ENCODE results near the gene MAML3.

The MAML3 gene

DNA sequence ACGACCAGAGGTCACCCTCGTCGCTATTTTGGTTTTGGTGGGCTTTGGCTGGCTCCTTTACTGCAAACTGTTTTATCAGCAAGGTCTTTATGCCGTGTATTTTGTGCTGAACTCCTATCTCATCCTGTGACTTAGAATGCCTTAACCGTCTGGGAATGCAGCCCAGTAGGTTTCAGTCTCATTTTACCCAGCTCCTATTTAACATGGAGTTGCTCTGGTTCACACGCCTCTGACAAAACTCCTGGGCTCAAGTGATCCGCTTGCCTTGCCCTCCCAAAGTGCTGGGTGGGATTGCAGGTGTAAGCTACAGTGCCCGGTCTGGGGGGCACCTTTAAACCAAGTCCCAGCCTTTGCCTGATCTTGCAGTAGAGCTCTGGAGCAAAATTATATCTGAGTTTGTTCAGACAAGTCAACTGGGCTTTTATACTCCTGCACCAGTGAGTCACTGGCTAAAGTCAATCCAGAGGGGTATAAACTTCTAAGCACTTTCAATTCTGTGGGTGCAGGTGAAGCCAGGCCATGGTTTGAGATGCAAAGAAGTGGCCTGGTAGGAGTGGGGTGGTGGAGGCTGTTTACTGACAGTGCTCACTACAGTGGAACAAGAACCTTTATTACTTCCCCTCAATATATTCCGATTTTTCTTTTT, 438.1 kb downstream of the MAML3 start:
- Histone ChIP-seq H3K4me1 (no peaks in the 10 kb centered on the region), H3K4me2 (ENCODE audit: low read length) (no peak overlapping the region), H2AFZ (no peak overlapping the region), H3K9ac (no peak overlapping the region), H3K4me3 (ENCODE audit: low read depth, low read length) (no peak overlapping the region), H3K79me2 (no peaks in the 10 kb centered on the region), H3K36me3 (ENCODE audit: control insufficient read depth, insufficient read depth, low read length) (no peaks in the 10 kb centered on the region), H3K27me3 (ENCODE audit: control insufficient read depth, insufficient read depth, low read length) (no peaks in the 10 kb centered on the region), H3K27ac (no peak overlapping the region), H3K9me3 (ENCODE audit: control insufficient read depth, low read length) (no peaks in the 10 kb centered on the region)
- TF ChIP-seq, protein P1, sequence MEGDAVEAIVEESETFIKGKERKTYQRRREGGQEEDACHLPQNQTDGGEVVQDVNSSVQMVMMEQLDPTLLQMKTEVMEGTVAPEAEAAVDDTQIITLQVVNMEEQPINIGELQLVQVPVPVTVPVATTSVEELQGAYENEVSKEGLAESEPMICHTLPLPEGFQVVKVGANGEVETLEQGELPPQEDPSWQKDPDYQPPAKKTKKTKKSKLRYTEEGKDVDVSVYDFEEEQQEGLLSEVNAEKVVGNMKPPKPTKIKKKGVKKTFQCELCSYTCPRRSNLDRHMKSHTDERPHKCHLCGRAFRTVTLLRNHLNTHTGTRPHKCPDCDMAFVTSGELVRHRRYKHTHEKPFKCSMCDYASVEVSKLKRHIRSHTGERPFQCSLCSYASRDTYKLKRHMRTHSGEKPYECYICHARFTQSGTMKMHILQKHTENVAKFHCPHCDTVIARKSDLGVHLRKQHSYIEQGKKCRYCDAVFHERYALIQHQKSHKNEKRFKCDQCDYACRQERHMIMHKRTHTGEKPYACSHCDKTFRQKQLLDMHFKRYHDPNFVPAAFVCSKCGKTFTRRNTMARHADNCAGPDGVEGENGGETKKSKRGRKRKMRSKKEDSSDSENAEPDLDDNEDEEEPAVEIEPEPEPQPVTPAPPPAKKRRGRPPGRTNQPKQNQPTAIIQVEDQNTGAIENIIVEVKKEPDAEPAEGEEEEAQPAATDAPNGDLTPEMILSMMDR (IDR thresholded peaks at IDR 0.05) = no peak

GRCh38 chr4:139712882-139713281, 441.1 kb downstream of the MAML3 start:
- Histone ChIP-seq H3K9ac (no peak overlapping the region), H3K4me3 (ENCODE audit: low read depth, low read length) (no peak overlapping the region), H3K4me2 (ENCODE audit: low read length) (no peak overlapping the region), H3K9me3 (ENCODE audit: control insufficient read depth, low read length) (no peaks in the 10 kb centered on the region), H3K79me2 (no peaks in the 10 kb centered on the region), H3K4me1 (no peaks in the 10 kb centered on the region), H2AFZ (no peak overlapping the region), H3K27ac (no peak overlapping the region), H3K27me3 (ENCODE audit: control insufficient read depth, insufficient read depth, low read length) (no peaks in the 10 kb centered on the region), H3K36me3 (ENCODE audit: control insufficient read depth, insufficient read depth, low read length) (no peaks in the 10 kb centered on the region)
- TF ChIP-seq, protein P1 (IDR thresholded peaks at IDR 0.05) = no peak

DNA sequence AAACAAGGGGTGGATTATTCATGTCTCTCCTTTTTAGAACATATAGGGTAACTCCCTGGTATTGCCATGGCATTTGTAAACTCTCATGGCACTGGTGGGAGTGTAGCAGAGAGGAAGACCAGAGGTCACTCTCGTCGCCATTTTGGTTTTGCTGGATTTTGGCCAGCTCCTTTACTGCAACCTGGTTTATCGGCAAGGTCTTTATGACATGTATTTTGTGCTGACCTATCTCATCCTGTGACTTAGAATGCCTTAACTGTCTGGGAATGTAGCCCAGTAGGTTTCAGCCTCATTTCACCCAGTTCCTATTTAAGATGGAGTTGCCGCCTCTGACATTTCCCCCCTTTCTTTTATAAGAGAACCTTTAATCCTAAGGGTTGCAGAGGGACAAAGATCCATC, 442.5 kb downstream of the MAML3 start:
- no peaks in the 10 kb centered on the region for H3K9me3 ChIP-seq (ENCODE audit: control insufficient read depth, low read length)
- no peaks in the 10 kb centered on the region for H3K4me1 ChIP-seq
- no peaks in the 10 kb centered on the region for H3K79me2 ChIP-seq
- H3K27me3 ChIP-seq (ENCODE audit: control insufficient read depth, insufficient read depth, low read length) = no peaks in the 10 kb centered on the region
- no peak overlapping the region for H2AFZ ChIP-seq
- TF ChIP-seq, protein P1 (IDR thresholded peaks at IDR 0.05) = no peak
- H3K27ac ChIP-seq = no peak overlapping the region
- no peaks in the 10 kb centered on the region for H3K36me3 ChIP-seq (ENCODE audit: control insufficient read depth, insufficient read depth, low read length)
- H3K4me3 ChIP-seq (ENCODE audit: low read depth, low read length) = no peak overlapping the region
- H3K4me2 ChIP-seq (ENCODE audit: low read length) = no peak overlapping the region
- no peak overlapping the region for H3K9ac ChIP-seq

- H3K4me3 ChIP-seq (ENCODE audit: low read depth, low read length) = no peak overlapping the region
- no peak overlapping the region for H3K4me2 ChIP-seq (ENCODE audit: low read length)
- no peaks in the 10 kb centered on the region for H3K79me2 ChIP-seq
- H3K36me3 ChIP-seq (ENCODE audit: control insufficient read depth, insufficient read depth, low read length) = no peaks in the 10 kb centered on the region
- no peak overlapping the region for H3K27ac ChIP-seq
- H3K4me1 ChIP-seq = no peaks in the 10 kb centered on the region
- H3K27me3 ChIP-seq (ENCODE audit: control insufficient read depth, insufficient read depth, low read length) = no peaks in the 10 kb centered on the region
- TF ChIP-seq, protein P1 (IDR thresholded peaks at IDR 0.05) = no peak
- no peak overlapping the region for H2AFZ ChIP-seq
- H3K9me3 ChIP-seq (ENCODE audit: control insufficient read depth, low read length) = no peaks in the 10 kb centered on the region
- no peak overlapping the region for H3K9ac ChIP-seq
Measured at GRCh38 chr4:139710073-139710472, 443.9 kb downstream of the MAML3 start.

DNA sequence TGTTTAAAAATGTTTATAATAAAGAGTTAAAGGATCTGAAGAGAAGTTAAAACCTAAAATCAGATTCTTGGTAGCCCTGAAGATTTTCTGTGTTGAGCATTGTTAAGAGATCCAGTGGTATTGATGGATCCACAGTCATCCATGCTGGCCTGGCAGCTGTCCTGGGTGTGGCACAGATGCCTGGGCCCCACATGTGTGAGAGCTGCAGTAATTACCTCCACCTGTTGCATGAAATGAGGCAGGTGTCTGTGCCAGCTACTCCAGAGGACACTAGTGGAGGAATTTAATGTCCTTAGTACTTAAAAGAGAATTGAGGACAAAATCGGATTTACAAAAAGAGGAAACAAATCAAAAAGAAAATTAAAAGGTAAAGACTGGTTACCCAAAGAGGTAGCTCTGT, 444.3 kb downstream of the MAML3 start:
- no peak overlapping the region for H3K27ac ChIP-seq
- no peak overlapping the region for H3K9ac ChIP-seq

More for the DNA sequence above, 444.3 kb downstream of the MAML3 start:
- Histone ChIP-seq H3K4me1 (no peaks in the 10 kb centered on the region), H3K36me3 (ENCODE audit: control insufficient read depth, insufficient read depth, low read length) (no peaks in the 10 kb centered on the region), H3K4me3 (ENCODE audit: low read depth, low read length) (no peak overlapping the region), H3K27me3 (ENCODE audit: control insufficient read depth, insufficient read depth, low read length) (no peaks in the 10 kb centered on the region), H3K79me2 (no peaks in the 10 kb centered on the region), H3K9me3 (ENCODE audit: control insufficient read depth, low read length) (no peaks in the 10 kb centered on the region), H3K4me2 (ENCODE audit: low read length) (no peak overlapping the region), H2AFZ (no peak overlapping the region)
- TF ChIP-seq, protein P1 (IDR thresholded peaks at IDR 0.05) = no peak
